Mesenteric fat pad (tissue), 1 donor: ENCODE data around the gene PFKP. TPM values are rescaled to one million over a fixed set of nuclear protein-coding genes. Genes with fewer than 3 reads are reported as not detected.

Source experiments
- DNase-seq: peaks from one replicate; pipeline ENCODE4 v3.0.0-alpha.2; 2020; ENCODE audit warnings: low spot score
- total RNA-seq: library from RNA; stranded (reverse); fragmentation: NEBNext Ultra II Directional; extraction: Animal tissue kit (Norgen Biotek cat#: 25700); gene quantifications from one replicate; pipeline ENCODE4 v1.2.1, GENCODE V29; 2021
- donor health status: DM: yes; HTN: yes; CAD: no.

PFKP gene
- total RNA-seq, 1 donor from 2014 or later: 37.9 TPM

GRCh38 chr10:3069876-3070275 lies 2.5 kb downstream of the PFKP start:
- DNase-seq: no peak

- no peak for DNase-seq
Observed at GRCh38 chr10:3071405-3072198, 4.3 kb downstream of the PFKP start.

- no peak for DNase-seq
Observed at GRCh38 chr10:3072641-3073360, 5.5 kb downstream of the PFKP start.

GRCh38 chr10:3074145-3074665 lies 6.9 kb downstream of the PFKP start:
- no peak for DNase-seq

- DNase-seq: no peak
Observed at GRCh38 chr10:3074985-3075600, 7.7 kb downstream of the PFKP start.

GRCh38 chr10:3076138-3076537 lies 8.8 kb downstream of the PFKP start:
- DNase-seq: no peak

- no peak for DNase-seq
Observed at GRCh38 chr10:3077509-3077908, 10.2 kb downstream of the PFKP start.

GRCh38 chr10:3077940-3078630 lies 10.7 kb downstream of the PFKP start:
- DNase-seq: no peak

- DNase-seq: no peak
Observed at GRCh38 chr10:3081383-3081981, 14.1 kb downstream of the PFKP start.

GRCh38 chr10:3082290-3082689 lies 14.9 kb downstream of the PFKP start:
- no peak for DNase-seq

GRCh38 chr10:3085785-3086567 lies 18.6 kb downstream of the PFKP start:
- DNase-seq: no peak

- DNase-seq: peak; percentile 12
Observed at GRCh38 chr10:3090388-3090787, 23.0 kb downstream of the PFKP start.

GRCh38 chr10:3090914-3091787 lies 23.8 kb downstream of the PFKP start:
- DNase-seq: no peak

- DNase-seq: no peak
Observed at GRCh38 chr10:3091921-3092320, 24.6 kb downstream of the PFKP start.

GRCh38 chr10:3093996-3094395 lies 26.6 kb downstream of the PFKP start:
- no peak for DNase-seq

GRCh38 chr10:3094609-3095036 lies 27.3 kb downstream of the PFKP start:
- no peak for DNase-seq

- no peak for DNase-seq
Observed at GRCh38 chr10:3095373-3096139, 28.2 kb downstream of the PFKP start.

GRCh38 chr10:3096149-3096548 lies 28.8 kb downstream of the PFKP start:
- no peak for DNase-seq
